Endothelial cell of umbilical vein (primary cell): ENCODE results near the gene DIP2A.

Experiments
- EZH2 ChIP-seq: IDR thresholded peaks from 2 replicates; pipeline ENCODE4 v1.6.1; 2012; ENCODE audit warnings: borderline replicate concordance, low read depth, mild to moderate bottlenecking, moderate library complexity, low read length, inconsistent platforms; ENCODE audit not compliant: severe bottlenecking
- JUN ChIP-seq: IDR thresholded peaks from 2 replicates; pipeline ENCODE4 v1.6.1; 2011; ENCODE audit warnings: borderline replicate concordance, low read depth; ENCODE audit not compliant: insufficient read length, insufficient read depth
- POLR2AphosphoS5 ChIP-seq: IDR thresholded peaks from 2 replicates; pipeline ENCODE4 v1.6.1; 2012; ENCODE audit warnings: low read depth, mild to moderate bottlenecking, control low read depth, low read length, moderate library complexity; ENCODE audit not compliant: insufficient read depth
- TF ChIP-seq, protein P1 (sequence below), 2 donors: IDR thresholded peaks; 1 replicate in 1 of 2; 2 replicates in 1 of 2; pipeline ENCODE4 v1.5.1; 2011; ENCODE audit warnings: low read length in 2 of 2, mild to moderate bottlenecking in 2 of 2, moderate library complexity in 2 of 2, control low read depth in 1 of 2, inconsistent platforms in 1 of 2, low read depth in 1 of 2; ENCODE audit not compliant: insufficient read depth in 1 of 2; ENCODE audit errors: extremely low read depth in 1 of 2

DNA sequence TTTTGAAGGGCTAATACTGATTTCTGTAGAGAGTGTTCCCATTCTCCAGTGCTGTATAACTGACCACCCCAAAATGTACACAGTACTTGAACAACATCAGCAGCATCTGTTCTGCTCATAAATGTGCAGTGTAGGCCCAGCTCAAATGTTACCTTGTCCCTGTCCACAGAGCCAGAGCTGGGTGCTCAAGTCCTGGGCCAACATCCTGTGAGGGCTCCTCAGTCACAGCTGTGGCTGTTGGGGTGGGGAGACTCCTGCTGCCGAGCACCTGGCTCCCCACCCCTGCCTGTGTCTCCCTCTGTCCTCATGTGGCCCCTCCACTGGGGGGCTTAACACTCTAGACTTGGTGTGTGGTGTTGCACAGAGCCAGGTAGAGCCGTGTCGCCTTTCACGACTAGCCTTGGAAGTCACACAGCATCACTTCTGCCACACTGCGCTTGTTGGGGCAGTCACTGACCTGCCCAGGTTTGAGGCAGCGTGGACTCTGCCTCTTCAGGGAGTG, 30.5 kb downstream of the DIP2A start:
- TF ChIP-seq POLR2AphosphoS5 = no peak
- TF ChIP-seq JUN = no peak
- TF ChIP-seq, protein P1, sequence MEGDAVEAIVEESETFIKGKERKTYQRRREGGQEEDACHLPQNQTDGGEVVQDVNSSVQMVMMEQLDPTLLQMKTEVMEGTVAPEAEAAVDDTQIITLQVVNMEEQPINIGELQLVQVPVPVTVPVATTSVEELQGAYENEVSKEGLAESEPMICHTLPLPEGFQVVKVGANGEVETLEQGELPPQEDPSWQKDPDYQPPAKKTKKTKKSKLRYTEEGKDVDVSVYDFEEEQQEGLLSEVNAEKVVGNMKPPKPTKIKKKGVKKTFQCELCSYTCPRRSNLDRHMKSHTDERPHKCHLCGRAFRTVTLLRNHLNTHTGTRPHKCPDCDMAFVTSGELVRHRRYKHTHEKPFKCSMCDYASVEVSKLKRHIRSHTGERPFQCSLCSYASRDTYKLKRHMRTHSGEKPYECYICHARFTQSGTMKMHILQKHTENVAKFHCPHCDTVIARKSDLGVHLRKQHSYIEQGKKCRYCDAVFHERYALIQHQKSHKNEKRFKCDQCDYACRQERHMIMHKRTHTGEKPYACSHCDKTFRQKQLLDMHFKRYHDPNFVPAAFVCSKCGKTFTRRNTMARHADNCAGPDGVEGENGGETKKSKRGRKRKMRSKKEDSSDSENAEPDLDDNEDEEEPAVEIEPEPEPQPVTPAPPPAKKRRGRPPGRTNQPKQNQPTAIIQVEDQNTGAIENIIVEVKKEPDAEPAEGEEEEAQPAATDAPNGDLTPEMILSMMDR (IDR thresholded peaks at IDR 0.05; ENCODE audit: extremely low read depth in 1 of 2, insufficient read depth in 1 of 2, low read depth in 1 of 2, low read length in 2 of 2) = no peak
- no peak for TF ChIP-seq EZH2
